Endothelial cell of umbilical vein (primary cell): ENCODE data around the gene HCN2. TPM values are rescaled to one million over a fixed set of nuclear protein-coding genes. Genes with fewer than 3 reads are reported as not detected.

Experiments
- BruUV-seq: library from RNA; stranded (reverse); fragments of 400-500 nt; replicated peaks from 2 replicates; lab custom pipeline; 2021; lab: Mats Ljungman, UMichigan
- CTCF ChIA-PET: fragments of 300-600, 350-600 bp; sonication (Branson Sonifier 250); formaldehyde crosslinking; loops from one replicate; lab custom pipeline; 2021; ENCODE audit warnings: antibody characterized with exemption, inconsistent platforms; lab: Charles Lee
- POLR2A ChIA-PET: fragments of 300-600, 350-600 bp; sonication (Branson Sonifier 250); formaldehyde crosslinking; loops from one replicate; lab custom pipeline; 2021; ENCODE audit warnings: antibody characterized with exemption, inconsistent platforms; lab: Charles Lee
- DNase-seq: peaks from one replicate; pipeline ENCODE4 v3.0.0-alpha.2; 2011; ENCODE audit warnings: low read depth, low spot score
- FAIRE-seq: peaks from 2 replicates; lab custom pipeline; 2011; peaks lifted over from hg19 to GRCh38; lab: Jason Lieb, UNC
- H2AFZ ChIP-seq: 2 replicates; pipeline ENCODE4 v1.6.0; 2012; ENCODE audit warnings: low read depth, low read length, control low read depth, inconsistent platforms
- H3K27ac ChIP-seq: 2 replicates; pipeline ENCODE4 v1.5.1; 2011; ENCODE audit warnings: low read depth, mild to moderate bottlenecking, control low read depth, low read length, moderate library complexity; ENCODE audit not compliant: insufficient read depth
- H3K27me3 ChIP-seq, 2 experiments: 2 replicates each; pipeline versions ENCODE4 v1.6.0 to v1.6.1; 2011; ENCODE audit warnings: low read length in 2 of 2, mixed read lengths in 1 of 2; ENCODE audit not compliant: control insufficient read depth in 2 of 2, insufficient read depth in 2 of 2
- H3K36me3 ChIP-seq, 2 experiments: 2 replicates in 1 of 2; 3 replicates in 1 of 2; pipeline ENCODE4 v1.5.1; 2011; ENCODE audit warnings: low read length in 2 of 2, mild to moderate bottlenecking in 1 of 2, moderate library complexity in 1 of 2; ENCODE audit not compliant: control insufficient read depth in 2 of 2, insufficient read depth in 2 of 2; ENCODE audit errors: extremely low read depth in 1 of 2
- H3K4me1 ChIP-seq: 3 replicates; pipeline ENCODE4 v1.5.1; 2011; ENCODE audit warnings: mild to moderate bottlenecking, low read length; ENCODE audit not compliant: control insufficient read depth, insufficient read depth; ENCODE audit errors: extremely low read depth
- H3K4me2 ChIP-seq: 2 replicates; pipeline ENCODE4 v1.6.1; 2011; ENCODE audit warnings: low read length, control low read depth, mixed read lengths; ENCODE audit not compliant: insufficient read depth
- H3K4me3 ChIP-seq, 3 experiments: fragments of 200-600 bp in 1 of 3; sonication (generic), shearing (Covaris generic) in 1 of 3; replicated peaks in 1 of 3; 2 replicates each; pipeline ENCODE4 v1.5.1; 2011 to 2016; ENCODE audit warnings: control low read depth in 3 of 3, low read length in 3 of 3, mild to moderate bottlenecking in 2 of 3, inconsistent platforms in 1 of 3, low read depth in 1 of 3, moderate library complexity in 1 of 3; ENCODE audit not compliant: insufficient read depth in 1 of 3
- H3K79me2 ChIP-seq: 2 replicates; pipeline ENCODE4 v1.6.0; 2012; ENCODE audit warnings: low read length, inconsistent platforms; ENCODE audit not compliant: control insufficient read depth, insufficient read depth
- H3K9ac ChIP-seq: replicated peaks from 2 replicates; pipeline ENCODE3; 2011; ENCODE audit warnings: low read length, control low read depth; ENCODE audit not compliant: insufficient read depth; ENCODE audit errors: extremely low read depth
- H3K9me1 ChIP-seq: replicated peaks from 3 replicates; pipeline ENCODE4 v1.6.0; 2011; ENCODE audit warnings: mild to moderate bottlenecking, low read length; ENCODE audit not compliant: control insufficient read depth, insufficient read depth; ENCODE audit errors: extremely low read depth
- H3K9me3 ChIP-seq: replicated peaks from 2 replicates; pipeline ENCODE4 v1.5.1; 2012; ENCODE audit warnings: low read length, inconsistent platforms; ENCODE audit not compliant: control insufficient read depth, insufficient read depth
- H4K20me1 ChIP-seq: replicated peaks from 2 replicates; pipeline ENCODE3; 2011; ENCODE audit warnings: mild to moderate bottlenecking, low read length; ENCODE audit not compliant: control insufficient read depth, insufficient read depth; ENCODE audit errors: extremely low read depth
- EZH2 ChIP-seq: IDR thresholded peaks from 2 replicates; pipeline ENCODE4 v1.6.1; 2012; ENCODE audit warnings: borderline replicate concordance, low read depth, mild to moderate bottlenecking, moderate library complexity, low read length, inconsistent platforms; ENCODE audit not compliant: severe bottlenecking
- FOS ChIP-seq: IDR thresholded peaks from 2 replicates; pipeline ENCODE4 v1.6.1; 2011; ENCODE audit warnings: mild to moderate bottlenecking, low read length, moderate library complexity, borderline replicate concordance; ENCODE audit not compliant: insufficient read depth
- GATA2 ChIP-seq: IDR thresholded peaks from 2 replicates; pipeline ENCODE4 v1.7.0; 2011; ENCODE audit warnings: low read depth, mild to moderate bottlenecking, moderate library complexity, mixed read lengths, low read length; ENCODE audit not compliant: insufficient read length, insufficient read depth
- JUN ChIP-seq: IDR thresholded peaks from 2 replicates; pipeline ENCODE4 v1.6.1; 2011; ENCODE audit warnings: borderline replicate concordance, low read depth; ENCODE audit not compliant: insufficient read length, insufficient read depth
- MAX ChIP-seq: IDR thresholded peaks from 2 replicates; pipeline ENCODE4 v1.6.1; 2011; ENCODE audit not compliant: insufficient read depth, insufficient read length
- MYC ChIP-seq: IDR thresholded peaks from one replicate; pipeline ENCODE4 v1.6.1; 2011; ENCODE audit warnings: mild to moderate bottlenecking, low read depth, low read length
- POLR2A ChIP-seq: IDR thresholded peaks from 2 replicates; pipeline ENCODE4 v1.6.1; 2012; ENCODE audit warnings: low read depth, mild to moderate bottlenecking, control low read depth, low read length
- POLR2AphosphoS5 ChIP-seq: IDR thresholded peaks from 2 replicates; pipeline ENCODE4 v1.6.1; 2012; ENCODE audit warnings: low read depth, mild to moderate bottlenecking, control low read depth, low read length, moderate library complexity; ENCODE audit not compliant: insufficient read depth
- dilution Hi-C: fragments of 300-500 bp; cut with MboI; formaldehyde crosslinking; loops from one replicate; pipeline ENCODE4 v1.15.0; 2019; ENCODE audit warnings: low sequenced_read_pairs; ENCODE audit not compliant: extremely low pct_ligation_motif_present
- intact Hi-C: fragments of 100-400 bp; cut with micrococcal nuclease; formaldehyde crosslinking; loops from one replicate; pipeline ENCODE4 v1.10.0; 2022
- polyA plus RNA-seq, 4 experiments: library from polyadenylated mRNA; depleted of rRNA in 3 of 4; stranded (reverse) in 3 of 4; unstranded in 1 of 4; fragments of >200 nt; gene quantifications; 2 replicates each; pipeline versions ENCODE4 v1.2.1 to v1.2.3, GENCODE V29; 2011 to 2012; ENCODE audit warnings: missing spikeins in 1 of 4
- total RNA-seq: library from RNA; stranded (reverse); gene quantifications from 2 replicates; pipeline ENCODE4 v1.2.3, GENCODE V29; 2021
- TF ChIP-seq, protein P1 (sequence below), 2 donors: IDR thresholded peaks; 1 replicate in 1 of 2; 2 replicates in 1 of 2; pipeline ENCODE4 v1.5.1; 2011; ENCODE audit warnings: low read length in 2 of 2, mild to moderate bottlenecking in 2 of 2, moderate library complexity in 2 of 2, control low read depth in 1 of 2, inconsistent platforms in 1 of 2, low read depth in 1 of 2; ENCODE audit not compliant: insufficient read depth in 1 of 2; ENCODE audit errors: extremely low read depth in 1 of 2

HCN2 gene
- total and polyA plus RNA-seq, 2 donors (not counting 3 experiments of a cell fraction or from before 2014, with no cell fraction given), result 0.18 to 0.53 TPM

DNA sequence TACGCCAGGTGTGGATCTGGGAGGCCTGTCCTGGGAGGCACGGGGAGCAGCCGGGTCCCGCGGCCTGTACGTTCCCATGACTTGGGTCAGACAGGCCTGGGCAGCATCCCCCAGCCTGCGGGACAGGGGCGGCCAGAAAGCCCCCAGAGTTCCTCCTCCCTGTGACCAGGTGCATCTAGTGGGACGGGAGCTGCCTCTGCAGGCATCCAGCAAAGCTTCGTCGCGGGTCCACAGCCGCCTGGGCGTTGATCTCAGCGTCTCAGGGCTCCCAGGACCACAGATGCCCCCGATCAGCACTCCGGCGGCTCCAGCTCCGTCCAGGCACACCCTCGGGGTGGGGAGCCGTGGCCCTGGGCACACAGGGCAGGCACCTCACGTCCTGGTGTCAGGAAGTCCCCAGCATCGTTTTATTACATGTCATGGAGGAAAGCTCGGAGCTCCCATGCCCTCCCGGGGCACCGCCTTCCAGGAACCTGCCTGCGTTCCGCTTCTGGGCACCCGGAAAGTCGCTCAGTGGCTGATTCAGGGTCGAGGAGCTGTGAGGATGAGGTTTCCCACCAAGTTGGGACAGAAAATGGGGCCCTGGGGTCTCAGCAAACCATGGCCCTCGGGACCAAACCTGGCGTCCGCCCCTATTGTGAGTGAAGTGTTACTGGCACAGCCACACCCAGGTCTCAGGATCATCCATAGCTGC lies 47.4 kb upstream of the HCN2 start:
- Histone ChIP-seq H3K4me2 (no peak overlapping the region), H3K27ac (no peak overlapping the region), H3K9me1 (no peaks in the 10 kb centered on the region), H3K9ac (no peak overlapping the region), H3K36me3 (peaks cover 5 to 30% of the 10 kb centered on the region in 2 experiments), H3K4me3 (no peak overlapping the region), H2AFZ (no peak overlapping the region), H3K27me3 (no peaks in the 10 kb centered on the region), H3K9me3 (no peaks in the 10 kb centered on the region), H3K79me2 (peaks cover 2% of the 10 kb centered on the region), H4K20me1 (no peaks in the 10 kb centered on the region), H3K4me1 (no peaks in the 10 kb centered on the region)
- CTCF ChIA-PET, result interaction anchor here (1.3 to 1.7 kb wide), 2 partner anchors 10 to 31 kb away, joined by 3 to 7 read pairs; partner anchors contain the start of gene CDC34
- FAIRE-seq, result no peak
- POLR2A ChIA-PET, result no interaction called here
- intact Hi-C loops (no loop called here), dilution Hi-C loops (no loop called here)
- no TSS peak for BruUV-seq
- TF ChIP-seq MAX, result no peak
- TF ChIP-seq GATA2, result no peak
- TF ChIP-seq POLR2A, result no peak
- no peak for TF ChIP-seq MYC
- no peak for TF ChIP-seq POLR2AphosphoS5
- TF ChIP-seq EZH2, result no peak
- TF ChIP-seq, protein P1, sequence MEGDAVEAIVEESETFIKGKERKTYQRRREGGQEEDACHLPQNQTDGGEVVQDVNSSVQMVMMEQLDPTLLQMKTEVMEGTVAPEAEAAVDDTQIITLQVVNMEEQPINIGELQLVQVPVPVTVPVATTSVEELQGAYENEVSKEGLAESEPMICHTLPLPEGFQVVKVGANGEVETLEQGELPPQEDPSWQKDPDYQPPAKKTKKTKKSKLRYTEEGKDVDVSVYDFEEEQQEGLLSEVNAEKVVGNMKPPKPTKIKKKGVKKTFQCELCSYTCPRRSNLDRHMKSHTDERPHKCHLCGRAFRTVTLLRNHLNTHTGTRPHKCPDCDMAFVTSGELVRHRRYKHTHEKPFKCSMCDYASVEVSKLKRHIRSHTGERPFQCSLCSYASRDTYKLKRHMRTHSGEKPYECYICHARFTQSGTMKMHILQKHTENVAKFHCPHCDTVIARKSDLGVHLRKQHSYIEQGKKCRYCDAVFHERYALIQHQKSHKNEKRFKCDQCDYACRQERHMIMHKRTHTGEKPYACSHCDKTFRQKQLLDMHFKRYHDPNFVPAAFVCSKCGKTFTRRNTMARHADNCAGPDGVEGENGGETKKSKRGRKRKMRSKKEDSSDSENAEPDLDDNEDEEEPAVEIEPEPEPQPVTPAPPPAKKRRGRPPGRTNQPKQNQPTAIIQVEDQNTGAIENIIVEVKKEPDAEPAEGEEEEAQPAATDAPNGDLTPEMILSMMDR (IDR thresholded peaks at IDR 0.05; ENCODE audit: extremely low read depth in 1 of 2, insufficient read depth in 1 of 2, low read depth in 1 of 2, low read length in 2 of 2), result no peak
- TF ChIP-seq FOS, result no peak
- TF ChIP-seq JUN, result no peak
- DNase-seq, result no peak
